Nephron (organoid): ENCODE data around the gene SP110.

ENCODE experiments used
- H3K27ac Mint-ChIP-seq, 3 experiments: 2 replicates each; pipeline ENCODE4 v1.8.0; 2020; ENCODE audit warnings: mixed read lengths in 3 of 3, mild to moderate bottlenecking in 2 of 3, moderate library complexity in 1 of 3
- H3K27me3 Mint-ChIP-seq: 2 replicates; pipeline ENCODE4 v1.8.0; 2021; ENCODE audit warnings: low read depth, mild to moderate bottlenecking, moderate library complexity, mixed read lengths
- H3K36me3 Mint-ChIP-seq: 2 replicates; pipeline ENCODE4 v1.8.0; 2020; ENCODE audit warnings: low read depth, mixed read lengths
- H3K4me1 Mint-ChIP-seq: 2 replicates; pipeline ENCODE4 v1.8.0; 2020; ENCODE audit warnings: mixed read lengths
- H3K4me3 Mint-ChIP-seq, 3 experiments: 2 replicates each; pipeline ENCODE4 v1.8.0; 2020; ENCODE audit warnings: mild to moderate bottlenecking in 3 of 3, mixed read lengths in 3 of 3, moderate library complexity in 2 of 3
- H3K9me3 Mint-ChIP-seq: 2 replicates; pipeline ENCODE4 v1.8.0; 2020; ENCODE audit warnings: mixed read lengths
- CTCF ChIP-seq, 3 experiments: fragments of 200-600 bp; sonication (generic); IDR thresholded peaks; one replicate each; pipeline ENCODE4 v1.5.0; 2021; ENCODE audit warnings: antibody characterized with exemption in 3 of 3; ENCODE audit not compliant: unreplicated experiment in 3 of 3

Gene SP110

GRCh38 chr2:230244211-230244610 lies 24.4 kb upstream of the SP110 start:
- Mint-ChIP-seq H3K27ac (no peak overlapping the region), H3K27me3 (peaks cover 4% of the 10 kb centered on the region), H3K36me3 (no peaks in the 10 kb centered on the region), H3K4me3 (no peak overlapping the region), H3K4me1 (no peaks in the 10 kb centered on the region), H3K9me3 (no peaks in the 10 kb centered on the region)
- no peak for TF ChIP-seq CTCF (IDR thresholded peaks at IDR 0.05; ENCODE audit: unreplicated experiment in 3 of 3)

DNA sequence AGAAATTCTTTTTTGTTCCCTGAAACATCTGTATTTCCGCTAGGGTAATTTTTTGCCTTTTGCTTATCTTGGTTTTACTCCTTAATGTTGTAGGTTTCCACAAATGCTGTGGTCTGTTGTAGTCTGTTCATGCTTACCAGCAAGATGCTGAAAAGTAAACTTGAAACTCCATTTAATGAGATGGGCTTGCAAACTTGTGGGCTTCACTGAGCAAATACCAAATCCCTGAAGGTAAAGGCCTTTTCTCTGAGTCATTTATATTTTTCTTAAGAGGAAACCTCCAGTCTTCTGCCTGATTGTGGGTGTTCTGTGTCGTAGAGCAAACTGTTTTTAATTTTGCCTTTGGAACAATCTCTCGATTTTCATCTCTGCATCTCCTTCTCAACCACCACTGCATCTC lies 15.1 kb upstream of the SP110 start:
- Mint-ChIP-seq H3K4me3 (no peak overlapping the region), H3K9me3 (peaks cover 13% of the 10 kb centered on the region), H3K27me3 (no peaks in the 10 kb centered on the region), H3K27ac (no peak overlapping the region), H3K4me1 (no peaks in the 10 kb centered on the region), H3K36me3 (no peaks in the 10 kb centered on the region)
- no peak for TF ChIP-seq CTCF (IDR thresholded peaks at IDR 0.05; ENCODE audit: unreplicated experiment in 3 of 3)

DNA sequence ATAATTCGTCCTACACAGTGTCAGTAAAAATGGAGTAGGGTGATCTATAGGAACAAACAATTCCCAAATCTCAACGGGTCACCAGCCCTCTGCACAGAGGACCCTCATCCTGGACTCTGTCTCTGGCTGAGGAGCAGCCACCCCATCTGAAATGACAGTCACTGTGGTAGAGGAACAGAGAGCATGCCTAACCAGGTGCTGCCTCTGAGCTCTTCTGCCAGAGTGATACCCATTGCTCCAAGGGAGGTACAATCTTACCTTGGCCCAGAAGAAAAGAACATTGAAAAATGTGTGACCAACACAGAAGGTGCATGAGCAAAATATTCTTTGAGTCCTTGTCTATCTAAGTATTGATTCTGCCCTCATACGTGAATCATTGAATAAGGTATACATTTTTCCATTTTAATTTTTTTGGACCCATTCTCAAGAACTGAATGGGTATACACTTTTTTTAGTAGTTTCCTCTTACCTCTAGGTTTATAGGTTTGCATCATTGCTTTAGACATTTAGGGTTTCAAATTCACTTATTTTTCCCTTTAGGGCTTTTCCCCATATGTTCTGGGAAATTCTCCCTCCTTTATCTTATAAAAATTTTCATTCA lies 14.4 kb upstream of the SP110 start:
- H3K27me3 Mint-ChIP-seq: no peaks in the 10 kb centered on the region
- H3K4me1 Mint-ChIP-seq: no peaks in the 10 kb centered on the region
- H3K36me3 Mint-ChIP-seq: no peaks in the 10 kb centered on the region
- H3K27ac Mint-ChIP-seq: no peak overlapping the region
- no peak overlapping the region for H3K4me3 Mint-ChIP-seq
- peaks cover 14% of the 10 kb centered on the region for H3K9me3 Mint-ChIP-seq
- TF ChIP-seq CTCF (IDR thresholded peaks at IDR 0.05; ENCODE audit: unreplicated experiment in 3 of 3): no peak

DNA sequence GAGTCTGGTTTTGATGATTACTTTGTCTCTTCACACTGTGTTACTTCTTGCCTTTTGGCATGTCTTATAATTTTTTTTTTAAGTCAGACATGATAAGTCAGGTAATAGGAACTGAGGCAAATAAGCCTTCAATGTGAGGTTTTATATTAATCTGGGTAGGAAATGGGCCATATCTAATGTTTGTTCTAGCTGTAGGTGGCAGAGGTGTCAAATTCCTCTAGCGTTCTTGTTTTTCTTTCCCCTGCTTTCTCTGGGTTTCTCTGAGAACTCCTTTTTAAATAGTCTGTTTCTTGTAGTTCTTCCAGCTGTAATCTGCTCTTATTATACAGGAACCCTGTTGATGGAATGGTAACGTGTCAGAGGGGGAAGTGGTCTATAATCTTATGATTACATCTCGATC lies 11.5 kb upstream of the SP110 start:
- no peaks in the 10 kb centered on the region for H3K36me3 Mint-ChIP-seq
- no peak overlapping the region for H3K4me3 Mint-ChIP-seq
- no peaks in the 10 kb centered on the region for H3K4me1 Mint-ChIP-seq
- H3K27ac Mint-ChIP-seq: no peak overlapping the region
- TF ChIP-seq CTCF (IDR thresholded peaks at IDR 0.05; ENCODE audit: unreplicated experiment in 3 of 3): no peak
- no peaks in the 10 kb centered on the region for H3K27me3 Mint-ChIP-seq
- peaks cover 14% of the 10 kb centered on the region for H3K9me3 Mint-ChIP-seq

GRCh38 chr2:230230496-230231200 lies 10.9 kb upstream of the SP110 start:
- H3K9me3 Mint-ChIP-seq: peaks cover 14% of the 10 kb centered on the region
- no peak overlapping the region for H3K4me3 Mint-ChIP-seq
- H3K27ac Mint-ChIP-seq: no peak overlapping the region
- H3K4me1 Mint-ChIP-seq: no peaks in the 10 kb centered on the region
- no peaks in the 10 kb centered on the region for H3K27me3 Mint-ChIP-seq
- no peaks in the 10 kb centered on the region for H3K36me3 Mint-ChIP-seq
- no peak for TF ChIP-seq CTCF (IDR thresholded peaks at IDR 0.05; ENCODE audit: unreplicated experiment in 3 of 3)

- H3K4me3 Mint-ChIP-seq: no peak overlapping the region
- H3K27ac Mint-ChIP-seq: no peak overlapping the region
- H3K36me3 Mint-ChIP-seq: no peaks in the 10 kb centered on the region
- TF ChIP-seq CTCF (IDR thresholded peaks at IDR 0.05; ENCODE audit: unreplicated experiment in 3 of 3): no peak
- H3K4me1 Mint-ChIP-seq: no peaks in the 10 kb centered on the region
- no peaks in the 10 kb centered on the region for H3K27me3 Mint-ChIP-seq
- peaks cover 14% of the 10 kb centered on the region for H3K9me3 Mint-ChIP-seq
Observed at GRCh38 chr2:230230087-230230486, 10.3 kb upstream of the SP110 start.
